GM18498 (cell line): Measurements from ENCODE around the gene LRRC45.

Source experiments
- ATAC-seq: cut with Tn5 transposase; IDR thresholded peaks from one replicate; pipeline ENCODE4 v1.9.1; 2021; ENCODE audit warnings: mild to moderate bottlenecking, moderate library complexity; ENCODE audit not compliant: unreplicated experiment

The LRRC45 gene

GRCh38 chr17:82006468-82007227 is 16.5 kb upstream of the LRRC45 start:
- no peak for ATAC-seq

- no peak for ATAC-seq
Measured at GRCh38 chr17:82007228-82007494, 15.9 kb upstream of the LRRC45 start.

- no peak for ATAC-seq
Measured at GRCh38 chr17:82007495-82008257, 15.4 kb upstream of the LRRC45 start.

- no peak for ATAC-seq
Measured at GRCh38 chr17:82008258-82008940, 14.7 kb upstream of the LRRC45 start.

- ATAC-seq = no peak
Measured at GRCh38 chr17:82008941-82009405, 14.1 kb upstream of the LRRC45 start.

GRCh38 chr17:82009413-82009812 is 13.7 kb upstream of the LRRC45 start:
- ATAC-seq = no peak

- no peak for ATAC-seq
Measured at GRCh38 chr17:82010575-82011525, 12.3 kb upstream of the LRRC45 start.

- no peak for ATAC-seq
Measured at GRCh38 chr17:82011617-82012187, 11.4 kb upstream of the LRRC45 start.

- ATAC-seq = no peak
Measured at GRCh38 chr17:82012261-82012639, 10.9 kb upstream of the LRRC45 start.

- no peak for ATAC-seq
Measured at GRCh38 chr17:82012640-82013295, 10.3 kb upstream of the LRRC45 start.

- no peak for ATAC-seq
Measured at GRCh38 chr17:82013341-82013740, 9.8 kb upstream of the LRRC45 start.

GRCh38 chr17:82013772-82014321 is 9.3 kb upstream of the LRRC45 start:
- ATAC-seq = no peak

- ATAC-seq = no peak
Measured at GRCh38 chr17:82014432-82014831, 8.7 kb upstream of the LRRC45 start.

GRCh38 chr17:82014971-82015310 is 8.2 kb upstream of the LRRC45 start:
- ATAC-seq = no peak

GRCh38 chr17:82015311-82015971 is 7.7 kb upstream of the LRRC45 start:
- no peak for ATAC-seq

- ATAC-seq = no peak
Measured at GRCh38 chr17:82016061-82016874, 6.8 kb upstream of the LRRC45 start.

GRCh38 chr17:82016875-82017459 is 6.1 kb upstream of the LRRC45 start:
- ATAC-seq = no peak

GRCh38 chr17:82017612-82018151 is 5.4 kb upstream of the LRRC45 start:
- ATAC-seq = no peak
